Measurements from ENCODE around the gene TMEM51. TPM values are rescaled to one million over a fixed set of nuclear protein-coding genes. Genes with fewer than 3 reads are reported as not detected.

The TMEM51 gene
- total RNA-seq, 1 donor from 2014 or later: 6.9 TPM

DNA sequence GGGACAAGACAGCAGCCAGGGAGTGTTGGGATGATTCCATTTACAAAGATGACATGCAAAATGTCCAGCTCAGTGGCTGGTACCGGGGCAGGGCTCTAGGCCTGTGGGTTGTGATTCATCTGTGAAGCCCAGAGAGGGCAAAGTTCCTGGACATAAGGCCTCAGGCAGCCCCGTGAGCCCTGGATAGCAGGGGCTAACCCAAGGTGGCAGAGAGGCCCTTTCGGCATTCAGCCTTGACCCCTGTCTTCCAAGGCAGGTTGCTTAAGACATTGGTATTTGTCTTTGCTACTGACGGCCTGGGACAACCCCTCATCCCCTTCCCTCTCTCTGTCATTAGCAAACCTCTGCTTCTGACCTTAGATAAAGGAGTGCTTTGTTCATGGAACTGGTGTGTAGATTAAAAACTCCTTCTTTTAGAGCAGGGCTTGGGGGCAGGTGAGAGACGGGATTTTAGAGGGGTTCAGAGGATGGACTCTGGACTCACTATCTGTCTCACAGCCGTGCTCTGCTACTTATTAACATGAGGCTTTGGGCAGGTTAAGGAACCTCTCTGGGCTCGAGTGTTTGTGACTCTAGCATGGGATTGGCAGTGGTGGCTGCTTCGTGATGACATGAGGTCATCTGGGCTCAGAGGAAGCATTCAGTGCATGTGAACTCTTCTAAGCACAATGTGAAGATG, 36.3 kb downstream of the TMEM51 start:
- no peaks in the 10 kb centered on the region for H3K36me3 ChIP-seq (ENCODE audit: insufficient read depth, low read length)
- peak overlapping the region; percentile 26 for H3K27ac Mint-ChIP-seq (ENCODE audit: unreplicated experiment)
- H3K4me1 ChIP-seq (ENCODE audit: insufficient read depth, low read length): peaks cover 4% of the 10 kb centered on the region
- H3K9ac ChIP-seq (ENCODE audit: low read length): no peak overlapping the region
- no peak overlapping the region for H3K4me3 Mint-ChIP-seq (ENCODE audit: unreplicated experiment)
- no peak overlapping the region for H2AFZ ChIP-seq (ENCODE audit: low read depth, low read length)
- H3K9me3 Mint-ChIP-seq (ENCODE audit: unreplicated experiment): no peaks in the 10 kb centered on the region
- no peaks in the 10 kb centered on the region for H3K9me3 ChIP-seq (ENCODE audit: insufficient read depth, low read depth, low read length)
- peaks cover 3% of the 10 kb centered on the region for H4K20me1 ChIP-seq (ENCODE audit: insufficient read depth, low read length)
- no peaks in the 10 kb centered on the region for H3K36me3 Mint-ChIP-seq (ENCODE audit: low read depth, unreplicated experiment)
- H3K27me3 ChIP-seq (ENCODE audit: insufficient read depth, low read length): no peaks in the 10 kb centered on the region
- no peak overlapping the region for H3K27ac ChIP-seq (ENCODE audit: low read depth, low read length)
- peaks cover 35% of the 10 kb centered on the region for H3K4me1 Mint-ChIP-seq (ENCODE audit: low read depth, unreplicated experiment)
- no peaks in the 10 kb centered on the region for H3K27me3 Mint-ChIP-seq (ENCODE audit: low read depth, unreplicated experiment)
- no peaks in the 10 kb centered on the region for H3K79me2 ChIP-seq (ENCODE audit: insufficient read depth, low read length)
- H3K4me3 ChIP-seq (ENCODE audit: insufficient read depth, low read depth, low read length): no peak overlapping the region
- DNase-seq (ENCODE audit: low read depth) (no peak), FAIRE-seq (no peak)
- no peak for TF ChIP-seq EZH2 (IDR thresholded peaks at IDR 0.05; ENCODE audit: insufficient read depth, low read length)
- TF ChIP-seq, protein P1, sequence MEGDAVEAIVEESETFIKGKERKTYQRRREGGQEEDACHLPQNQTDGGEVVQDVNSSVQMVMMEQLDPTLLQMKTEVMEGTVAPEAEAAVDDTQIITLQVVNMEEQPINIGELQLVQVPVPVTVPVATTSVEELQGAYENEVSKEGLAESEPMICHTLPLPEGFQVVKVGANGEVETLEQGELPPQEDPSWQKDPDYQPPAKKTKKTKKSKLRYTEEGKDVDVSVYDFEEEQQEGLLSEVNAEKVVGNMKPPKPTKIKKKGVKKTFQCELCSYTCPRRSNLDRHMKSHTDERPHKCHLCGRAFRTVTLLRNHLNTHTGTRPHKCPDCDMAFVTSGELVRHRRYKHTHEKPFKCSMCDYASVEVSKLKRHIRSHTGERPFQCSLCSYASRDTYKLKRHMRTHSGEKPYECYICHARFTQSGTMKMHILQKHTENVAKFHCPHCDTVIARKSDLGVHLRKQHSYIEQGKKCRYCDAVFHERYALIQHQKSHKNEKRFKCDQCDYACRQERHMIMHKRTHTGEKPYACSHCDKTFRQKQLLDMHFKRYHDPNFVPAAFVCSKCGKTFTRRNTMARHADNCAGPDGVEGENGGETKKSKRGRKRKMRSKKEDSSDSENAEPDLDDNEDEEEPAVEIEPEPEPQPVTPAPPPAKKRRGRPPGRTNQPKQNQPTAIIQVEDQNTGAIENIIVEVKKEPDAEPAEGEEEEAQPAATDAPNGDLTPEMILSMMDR (IDR thresholded peaks at IDR 0.05; ENCODE audit: insufficient read depth, low read depth, low read length): no peak
- no peak overlapping the region for H3K4me2 ChIP-seq (ENCODE audit: low read length)

GRCh38 chr1:15191267-15191666, 37.7 kb downstream of the TMEM51 start:
- Histone ChIP-seq H3K27me3 (ENCODE audit: insufficient read depth, low read length) (no peaks in the 10 kb centered on the region), H3K4me1 (ENCODE audit: insufficient read depth, low read length) (peaks cover 4% of the 10 kb centered on the region), H3K4me3 (ENCODE audit: insufficient read depth, low read depth, low read length) (no peak overlapping the region), H3K79me2 (ENCODE audit: insufficient read depth, low read length) (no peaks in the 10 kb centered on the region), H2AFZ (ENCODE audit: low read depth, low read length) (no peak overlapping the region), H3K4me2 (ENCODE audit: low read length) (no peak overlapping the region), H4K20me1 (ENCODE audit: insufficient read depth, low read length) (peaks cover 3% of the 10 kb centered on the region), H3K9ac (ENCODE audit: low read length) (no peak overlapping the region), H3K9me3 (ENCODE audit: insufficient read depth, low read depth, low read length) (no peaks in the 10 kb centered on the region), H3K36me3 (ENCODE audit: insufficient read depth, low read length) (no peaks in the 10 kb centered on the region), H3K27ac (ENCODE audit: low read depth, low read length) (no peak overlapping the region)
- Mint-ChIP-seq H3K27me3 (ENCODE audit: low read depth, unreplicated experiment) (no peaks in the 10 kb centered on the region), H3K27ac (ENCODE audit: unreplicated experiment) (no peak overlapping the region), H3K9me3 (ENCODE audit: unreplicated experiment) (no peaks in the 10 kb centered on the region), H3K4me1 (ENCODE audit: low read depth, unreplicated experiment) (peaks cover 34% of the 10 kb centered on the region), H3K4me3 (ENCODE audit: unreplicated experiment) (no peak overlapping the region), H3K36me3 (ENCODE audit: low read depth, unreplicated experiment) (no peaks in the 10 kb centered on the region)
- DNase-seq (ENCODE audit: low read depth) (no peak), FAIRE-seq (no peak)
- TF ChIP-seq EZH2 (IDR thresholded peaks at IDR 0.05; ENCODE audit: insufficient read depth, low read length): no peak
- TF ChIP-seq, protein P1 (IDR thresholded peaks at IDR 0.05; ENCODE audit: insufficient read depth, low read depth, low read length): no peak

DNA sequence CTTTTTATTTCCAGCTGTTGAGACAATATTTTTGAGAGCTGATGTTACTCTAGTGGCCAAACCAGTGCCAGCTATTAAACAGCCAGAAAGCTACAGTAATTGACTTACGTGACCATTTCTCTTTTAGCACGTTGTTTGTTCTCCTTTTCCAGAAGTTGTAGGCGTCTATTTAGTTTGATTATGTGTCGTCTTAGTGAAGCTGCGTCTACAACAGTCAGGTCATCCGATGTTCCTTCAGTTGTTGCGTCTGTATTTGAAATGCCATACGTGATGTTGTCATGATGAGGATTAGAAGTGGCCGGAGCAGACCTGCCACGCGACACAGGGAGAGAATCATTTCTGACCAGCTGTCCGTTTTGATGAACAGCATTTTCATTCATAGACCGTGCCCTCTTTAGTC, 38.2 kb downstream of the TMEM51 start:
- no peaks in the 10 kb centered on the region for H3K36me3 ChIP-seq (ENCODE audit: insufficient read depth, low read length)
- no peaks in the 10 kb centered on the region for H3K9me3 ChIP-seq (ENCODE audit: insufficient read depth, low read depth, low read length)
- peaks cover 4% of the 10 kb centered on the region for H3K4me1 ChIP-seq (ENCODE audit: insufficient read depth, low read length)
- no peak overlapping the region for H3K4me2 ChIP-seq (ENCODE audit: low read length)
- no peak overlapping the region for H3K4me3 Mint-ChIP-seq (ENCODE audit: unreplicated experiment)
- H4K20me1 ChIP-seq (ENCODE audit: insufficient read depth, low read length): peaks cover 3% of the 10 kb centered on the region
- no peaks in the 10 kb centered on the region for H3K27me3 ChIP-seq (ENCODE audit: insufficient read depth, low read length)
- no peaks in the 10 kb centered on the region for H3K79me2 ChIP-seq (ENCODE audit: insufficient read depth, low read length)
- FAIRE-seq (no peak), DNase-seq (ENCODE audit: low read depth) (no peak)
- H3K9me3 Mint-ChIP-seq (ENCODE audit: unreplicated experiment): no peaks in the 10 kb centered on the region
- H3K4me1 Mint-ChIP-seq (ENCODE audit: low read depth, unreplicated experiment): peaks cover 29% of the 10 kb centered on the region
- no peak overlapping the region for H3K27ac Mint-ChIP-seq (ENCODE audit: unreplicated experiment)
- no peak overlapping the region for H3K27ac ChIP-seq (ENCODE audit: low read depth, low read length)
- no peak overlapping the region for H3K9ac ChIP-seq (ENCODE audit: low read length)
- TF ChIP-seq, protein P1 (IDR thresholded peaks at IDR 0.05; ENCODE audit: insufficient read depth, low read depth, low read length): no peak
- no peak for TF ChIP-seq EZH2 (IDR thresholded peaks at IDR 0.05; ENCODE audit: insufficient read depth, low read length)
- H3K4me3 ChIP-seq (ENCODE audit: insufficient read depth, low read depth, low read length): no peak overlapping the region
- no peak overlapping the region for H2AFZ ChIP-seq (ENCODE audit: low read depth, low read length)
- no peaks in the 10 kb centered on the region for H3K36me3 Mint-ChIP-seq (ENCODE audit: low read depth, unreplicated experiment)
- H3K27me3 Mint-ChIP-seq (ENCODE audit: low read depth, unreplicated experiment): no peaks in the 10 kb centered on the region

Data from astrocyte (in vitro differentiated cells and primary cell).